Measurements from ENCODE around the gene CADM4. TPM values are rescaled to one million over a fixed set of nuclear protein-coding genes. Genes with fewer than 3 reads are reported as not detected.

CADM4 gene
- total and polyA plus RNA-seq, 2 of the 8 experiments (the other 6 are each of a cell fraction or from before 2014, with no cell fraction given) = 13.5 to 25.0 TPM

DNA sequence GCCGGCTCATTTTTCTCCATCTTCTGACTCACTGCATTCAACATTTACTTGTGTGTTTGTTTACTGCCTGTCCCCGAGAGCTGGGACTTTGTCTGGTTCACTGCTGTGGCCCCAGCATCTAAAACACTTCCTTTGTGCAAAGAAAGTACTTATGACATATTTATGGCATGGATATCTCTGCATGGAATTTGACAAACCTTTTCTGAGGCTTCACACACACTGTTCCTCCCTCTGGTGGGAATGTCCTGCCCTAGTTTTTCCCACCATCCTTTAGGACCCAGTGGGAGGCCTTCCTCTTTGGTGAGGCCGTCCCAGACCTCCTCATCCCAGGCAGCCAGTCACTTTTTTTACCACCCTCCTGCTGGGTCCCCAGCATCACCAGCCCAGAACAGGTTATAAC, 29.2 kb downstream of the CADM4 start (continued):
- TF ChIP-seq, protein P1, sequence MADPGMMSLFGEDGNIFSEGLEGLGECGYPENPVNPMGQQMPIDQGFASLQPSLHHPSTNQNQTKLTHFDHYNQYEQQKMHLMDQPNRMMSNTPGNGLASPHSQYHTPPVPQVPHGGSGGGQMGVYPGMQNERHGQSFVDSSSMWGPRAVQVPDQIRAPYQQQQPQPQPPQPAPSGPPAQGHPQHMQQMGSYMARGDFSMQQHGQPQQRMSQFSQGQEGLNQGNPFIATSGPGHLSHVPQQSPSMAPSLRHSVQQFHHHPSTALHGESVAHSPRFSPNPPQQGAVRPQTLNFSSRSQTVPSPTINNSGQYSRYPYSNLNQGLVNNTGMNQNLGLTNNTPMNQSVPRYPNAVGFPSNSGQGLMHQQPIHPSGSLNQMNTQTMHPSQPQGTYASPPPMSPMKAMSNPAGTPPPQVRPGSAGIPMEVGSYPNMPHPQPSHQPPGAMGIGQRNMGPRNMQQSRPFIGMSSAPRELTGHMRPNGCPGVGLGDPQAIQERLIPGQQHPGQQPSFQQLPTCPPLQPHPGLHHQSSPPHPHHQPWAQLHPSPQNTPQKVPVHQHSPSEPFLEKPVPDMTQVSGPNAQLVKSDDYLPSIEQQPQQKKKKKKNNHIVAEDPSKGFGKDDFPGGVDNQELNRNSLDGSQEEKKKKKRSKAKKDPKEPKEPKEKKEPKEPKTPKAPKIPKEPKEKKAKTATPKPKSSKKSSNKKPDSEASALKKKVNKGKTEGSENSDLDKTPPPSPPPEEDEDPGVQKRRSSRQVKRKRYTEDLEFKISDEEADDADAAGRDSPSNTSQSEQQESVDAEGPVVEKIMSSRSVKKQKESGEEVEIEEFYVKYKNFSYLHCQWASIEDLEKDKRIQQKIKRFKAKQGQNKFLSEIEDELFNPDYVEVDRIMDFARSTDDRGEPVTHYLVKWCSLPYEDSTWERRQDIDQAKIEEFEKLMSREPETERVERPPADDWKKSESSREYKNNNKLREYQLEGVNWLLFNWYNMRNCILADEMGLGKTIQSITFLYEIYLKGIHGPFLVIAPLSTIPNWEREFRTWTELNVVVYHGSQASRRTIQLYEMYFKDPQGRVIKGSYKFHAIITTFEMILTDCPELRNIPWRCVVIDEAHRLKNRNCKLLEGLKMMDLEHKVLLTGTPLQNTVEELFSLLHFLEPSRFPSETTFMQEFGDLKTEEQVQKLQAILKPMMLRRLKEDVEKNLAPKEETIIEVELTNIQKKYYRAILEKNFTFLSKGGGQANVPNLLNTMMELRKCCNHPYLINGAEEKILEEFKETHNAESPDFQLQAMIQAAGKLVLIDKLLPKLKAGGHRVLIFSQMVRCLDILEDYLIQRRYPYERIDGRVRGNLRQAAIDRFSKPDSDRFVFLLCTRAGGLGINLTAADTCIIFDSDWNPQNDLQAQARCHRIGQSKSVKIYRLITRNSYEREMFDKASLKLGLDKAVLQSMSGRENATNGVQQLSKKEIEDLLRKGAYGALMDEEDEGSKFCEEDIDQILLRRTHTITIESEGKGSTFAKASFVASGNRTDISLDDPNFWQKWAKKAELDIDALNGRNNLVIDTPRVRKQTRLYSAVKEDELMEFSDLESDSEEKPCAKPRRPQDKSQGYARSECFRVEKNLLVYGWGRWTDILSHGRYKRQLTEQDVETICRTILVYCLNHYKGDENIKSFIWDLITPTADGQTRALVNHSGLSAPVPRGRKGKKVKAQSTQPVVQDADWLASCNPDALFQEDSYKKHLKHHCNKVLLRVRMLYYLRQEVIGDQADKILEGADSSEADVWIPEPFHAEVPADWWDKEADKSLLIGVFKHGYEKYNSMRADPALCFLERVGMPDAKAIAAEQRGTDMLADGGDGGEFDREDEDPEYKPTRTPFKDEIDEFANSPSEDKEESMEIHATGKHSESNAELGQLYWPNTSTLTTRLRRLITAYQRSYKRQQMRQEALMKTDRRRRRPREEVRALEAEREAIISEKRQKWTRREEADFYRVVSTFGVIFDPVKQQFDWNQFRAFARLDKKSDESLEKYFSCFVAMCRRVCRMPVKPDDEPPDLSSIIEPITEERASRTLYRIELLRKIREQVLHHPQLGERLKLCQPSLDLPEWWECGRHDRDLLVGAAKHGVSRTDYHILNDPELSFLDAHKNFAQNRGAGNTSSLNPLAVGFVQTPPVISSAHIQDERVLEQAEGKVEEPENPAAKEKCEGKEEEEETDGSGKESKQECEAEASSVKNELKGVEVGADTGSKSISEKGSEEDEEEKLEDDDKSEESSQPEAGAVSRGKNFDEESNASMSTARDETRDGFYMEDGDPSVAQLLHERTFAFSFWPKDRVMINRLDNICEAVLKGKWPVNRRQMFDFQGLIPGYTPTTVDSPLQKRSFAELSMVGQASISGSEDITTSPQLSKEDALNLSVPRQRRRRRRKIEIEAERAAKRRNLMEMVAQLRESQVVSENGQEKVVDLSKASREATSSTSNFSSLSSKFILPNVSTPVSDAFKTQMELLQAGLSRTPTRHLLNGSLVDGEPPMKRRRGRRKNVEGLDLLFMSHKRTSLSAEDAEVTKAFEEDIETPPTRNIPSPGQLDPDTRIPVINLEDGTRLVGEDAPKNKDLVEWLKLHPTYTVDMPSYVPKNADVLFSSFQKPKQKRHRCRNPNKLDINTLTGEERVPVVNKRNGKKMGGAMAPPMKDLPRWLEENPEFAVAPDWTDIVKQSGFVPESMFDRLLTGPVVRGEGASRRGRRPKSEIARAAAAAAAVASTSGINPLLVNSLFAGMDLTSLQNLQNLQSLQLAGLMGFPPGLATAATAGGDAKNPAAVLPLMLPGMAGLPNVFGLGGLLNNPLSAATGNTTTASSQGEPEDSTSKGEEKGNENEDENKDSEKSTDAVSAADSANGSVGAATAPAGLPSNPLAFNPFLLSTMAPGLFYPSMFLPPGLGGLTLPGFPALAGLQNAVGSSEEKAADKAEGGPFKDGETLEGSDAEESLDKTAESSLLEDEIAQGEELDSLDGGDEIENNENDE (IDR thresholded peaks at IDR 0.05; ENCODE audit: insufficient replicate concordance, low read length) = no peak
- TF ChIP-seq NRF1 (IDR thresholded peaks at IDR 0.05; ENCODE audit: low read depth, low read length) (no peak), CBX5 (IDR thresholded peaks at IDR 0.05; ENCODE audit: low read depth, low read length) (no peak), TEAD4 (IDR thresholded peaks at IDR 0.05; ENCODE audit: low read depth, low read length) (no peak), CHD1 (IDR thresholded peaks at IDR 0.05; ENCODE audit: low read depth, low read length) (no peak), KDM5A (IDR thresholded peaks at IDR 0.05; ENCODE audit: low read length) (no peak)
